Activated CD4-positive, alpha-beta T cell treated with anti-CD3 and anti-CD28 coated beads, Interleukin-2, amount 50 U/mL, for 16 hours (primary cell): ENCODE data around the gene OR6B1.
"Not testable (repeated sequence)": the region's sequence is repeated elsewhere in the genome, so short reads cannot be mapped to it uniquely, and the experiment has no call there.

Source experiments
- DNase-seq: peaks from one replicate; pipeline ENCODE4 v3.0.0-alpha.2; 2020

The OR6B1 gene

DNA sequence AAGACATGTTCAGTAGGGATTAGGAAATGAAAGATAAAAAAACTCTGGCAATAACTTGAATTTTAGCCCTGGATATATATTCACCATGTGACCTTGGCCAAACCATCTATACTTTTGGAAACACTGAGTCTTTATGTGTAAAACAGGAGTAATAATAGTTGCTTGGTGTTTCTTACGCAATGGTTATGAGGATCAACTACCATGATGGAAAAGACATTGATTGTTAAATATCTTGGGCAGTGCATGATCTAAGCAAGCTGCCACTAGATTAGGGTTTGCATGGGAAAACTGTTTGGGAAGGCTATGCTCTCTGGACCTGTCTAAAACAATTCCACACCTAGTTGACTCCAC, 6.5 kb downstream of the OR6B1 start:
- DNase-seq: no peak

DNA sequence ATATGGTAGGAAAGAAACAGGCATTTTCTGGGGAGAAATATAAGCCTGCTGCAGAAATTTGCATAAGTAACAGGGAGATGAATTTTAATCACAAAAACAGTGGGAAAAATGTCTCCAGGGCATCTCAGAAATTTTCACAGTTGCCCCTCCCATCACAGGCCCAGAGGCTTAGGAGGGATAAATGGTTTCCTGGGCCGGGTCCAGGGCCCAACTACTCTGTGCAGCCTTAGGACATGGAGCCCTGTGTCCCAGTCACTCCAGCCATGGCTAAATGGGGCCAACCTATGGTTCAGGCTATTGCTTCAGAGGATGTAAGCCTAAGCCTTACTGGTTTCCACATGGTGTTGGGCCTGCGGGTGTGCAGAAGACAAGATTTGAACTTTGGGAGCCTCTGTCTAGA, 9.2 kb downstream of the OR6B1 start:
- no peak for DNase-seq

DNA sequence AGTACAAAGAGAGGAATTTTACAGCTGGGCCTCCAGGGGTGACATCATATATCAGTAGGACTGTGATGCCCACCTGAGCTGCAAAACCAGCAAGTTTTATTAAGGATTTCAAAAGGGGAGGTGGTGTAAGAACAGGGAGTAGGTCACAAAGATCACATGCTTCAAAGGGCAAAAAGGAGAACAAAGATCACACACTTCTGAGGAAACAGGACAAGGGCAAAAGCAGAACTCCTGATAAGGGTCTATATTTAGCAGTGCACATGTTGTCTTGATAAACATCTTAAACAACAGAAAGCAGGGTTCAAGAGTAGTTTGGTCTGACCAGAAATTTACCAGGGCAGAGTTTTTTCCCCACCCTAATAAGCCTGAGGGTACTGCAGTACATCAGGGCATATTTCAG, 9.9 kb downstream of the OR6B1 start:
- DNase-seq: not testable (repeated sequence)

DNA sequence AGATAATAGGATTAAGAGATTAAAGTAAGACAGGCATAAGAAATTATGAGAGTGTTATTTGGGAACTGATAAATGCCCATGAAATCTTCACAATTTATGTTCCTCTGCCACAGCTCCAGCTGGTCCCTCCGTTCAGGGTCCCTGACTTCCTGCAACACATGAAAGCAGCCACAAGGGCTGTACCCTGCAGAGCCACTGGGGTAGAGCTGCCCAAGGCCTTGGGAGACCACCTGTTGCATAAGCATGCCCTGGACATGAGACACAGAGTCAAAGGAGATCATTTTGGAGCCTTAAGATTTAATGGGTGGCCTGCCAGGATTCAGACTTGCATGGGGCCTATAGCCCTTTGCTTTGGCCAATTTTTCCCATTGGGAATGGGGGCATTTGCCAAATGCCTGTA, 10.7 kb downstream of the OR6B1 start:
- DNase-seq: not testable (repeated sequence)

DNA sequence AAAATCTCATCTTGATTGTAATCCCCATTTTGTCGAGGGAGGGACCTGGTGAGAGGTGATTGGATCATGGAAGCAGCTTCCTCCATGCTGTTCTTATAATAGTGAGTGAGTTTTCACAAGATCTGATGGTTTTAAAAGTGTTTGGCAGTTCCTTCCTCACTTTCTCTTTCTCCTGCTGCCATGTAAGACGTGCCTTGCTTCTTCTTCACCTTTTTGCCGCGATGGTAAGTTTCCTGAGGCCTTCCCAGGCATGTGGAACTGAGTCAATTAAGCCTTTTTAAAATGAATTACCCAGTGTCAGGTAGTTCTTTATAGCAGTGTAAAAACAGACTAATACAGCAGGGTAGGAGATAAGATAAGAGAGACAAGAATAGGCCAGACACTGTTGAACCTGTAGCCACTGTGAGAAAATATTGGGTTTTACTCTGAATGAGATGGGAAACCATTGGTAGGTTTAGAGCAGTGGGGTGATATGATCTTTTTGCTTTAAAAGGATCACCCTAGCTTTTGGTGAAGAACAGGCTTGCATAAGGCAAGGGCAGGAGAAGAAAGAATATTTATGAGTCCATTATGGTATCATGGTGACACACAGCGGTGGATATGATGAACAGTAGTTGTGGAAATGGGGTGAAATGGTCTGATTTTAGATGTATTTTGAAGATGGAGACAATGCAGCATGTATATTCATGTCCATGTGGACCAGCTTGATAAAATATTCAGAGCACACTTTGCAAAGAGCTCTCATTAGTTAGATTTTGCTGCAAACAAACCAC, 11.5 kb downstream of the OR6B1 start:
- no peak for DNase-seq

DNA sequence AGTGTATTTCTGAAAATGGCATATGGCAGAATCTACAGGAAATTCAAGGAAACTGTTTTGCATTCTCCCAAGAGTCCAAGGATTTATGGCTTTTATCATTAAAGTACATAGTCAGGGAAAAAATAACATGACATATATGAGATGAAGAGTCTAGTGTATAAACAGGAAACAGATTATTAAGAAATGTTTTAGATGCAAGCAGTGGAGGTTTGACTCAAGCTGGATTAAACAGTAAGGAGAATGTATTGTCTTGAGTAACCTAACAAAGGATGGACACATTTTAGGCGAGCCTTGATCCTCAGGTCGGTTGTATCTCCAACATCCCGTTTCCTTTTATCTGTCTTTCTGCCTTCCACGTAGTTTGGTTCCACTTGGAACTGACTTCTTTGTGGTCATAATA, 17.9 kb downstream of the OR6B1 start:
- no peak for DNase-seq

DNA sequence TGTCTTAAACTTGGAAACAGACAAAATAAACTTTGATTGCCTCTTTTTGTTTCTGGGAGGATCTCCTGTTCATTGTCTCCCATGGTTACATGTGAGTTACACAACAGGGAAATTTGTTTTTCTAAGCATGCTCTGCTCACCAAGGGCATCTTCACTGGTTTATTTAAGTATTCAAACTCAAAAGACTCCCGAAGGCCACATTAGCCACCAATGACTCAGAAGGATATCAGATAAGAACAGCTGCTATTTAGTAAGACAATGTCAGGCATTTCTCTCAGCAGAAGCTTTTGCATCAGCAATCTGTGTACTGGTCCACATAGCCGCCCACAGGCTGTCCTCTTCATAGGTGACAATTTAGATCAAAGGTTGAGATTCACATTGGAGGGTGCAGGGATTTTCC, 19.3 kb downstream of the OR6B1 start:
- DNase-seq: no peak

DNA sequence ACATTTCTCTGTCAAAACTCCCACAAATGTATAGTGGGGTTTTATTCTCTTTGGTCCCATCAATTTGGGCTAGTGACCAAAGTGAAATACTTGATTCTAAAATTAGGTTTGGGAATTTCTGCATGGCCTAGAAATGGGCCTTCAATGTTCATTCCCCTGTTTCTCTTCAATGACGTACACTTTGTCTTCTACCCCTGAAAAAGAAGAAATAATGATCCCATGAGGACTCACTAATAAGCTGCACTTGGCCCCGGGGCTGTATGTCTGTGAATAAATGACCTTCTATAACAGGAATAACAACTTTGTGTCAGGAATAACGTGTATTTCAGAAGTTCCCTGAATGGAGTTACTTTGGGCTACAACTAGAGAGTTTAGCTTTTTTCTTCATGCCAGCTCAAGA, 20.2 kb downstream of the OR6B1 start:
- DNase-seq: no peak

DNA sequence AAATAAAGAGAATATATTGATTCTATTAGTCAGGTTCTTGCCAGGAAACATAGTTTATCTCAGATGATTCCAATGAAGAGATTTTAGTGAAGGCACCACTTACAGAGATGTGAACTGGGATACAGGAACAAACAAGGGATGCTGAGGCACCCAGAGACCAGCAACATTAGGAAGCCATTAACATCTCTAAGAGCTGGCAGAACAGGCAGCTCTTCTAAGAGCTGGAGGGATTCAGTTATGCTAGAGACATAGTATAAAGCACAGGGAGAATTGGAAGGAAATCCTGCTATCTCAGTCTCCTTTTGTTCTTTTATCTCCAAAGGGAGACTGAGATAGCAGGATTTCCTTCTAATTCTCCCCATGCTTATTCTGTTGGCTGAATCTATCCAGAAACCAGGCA, 22.0 kb downstream of the OR6B1 start:
- no peak for DNase-seq

DNA sequence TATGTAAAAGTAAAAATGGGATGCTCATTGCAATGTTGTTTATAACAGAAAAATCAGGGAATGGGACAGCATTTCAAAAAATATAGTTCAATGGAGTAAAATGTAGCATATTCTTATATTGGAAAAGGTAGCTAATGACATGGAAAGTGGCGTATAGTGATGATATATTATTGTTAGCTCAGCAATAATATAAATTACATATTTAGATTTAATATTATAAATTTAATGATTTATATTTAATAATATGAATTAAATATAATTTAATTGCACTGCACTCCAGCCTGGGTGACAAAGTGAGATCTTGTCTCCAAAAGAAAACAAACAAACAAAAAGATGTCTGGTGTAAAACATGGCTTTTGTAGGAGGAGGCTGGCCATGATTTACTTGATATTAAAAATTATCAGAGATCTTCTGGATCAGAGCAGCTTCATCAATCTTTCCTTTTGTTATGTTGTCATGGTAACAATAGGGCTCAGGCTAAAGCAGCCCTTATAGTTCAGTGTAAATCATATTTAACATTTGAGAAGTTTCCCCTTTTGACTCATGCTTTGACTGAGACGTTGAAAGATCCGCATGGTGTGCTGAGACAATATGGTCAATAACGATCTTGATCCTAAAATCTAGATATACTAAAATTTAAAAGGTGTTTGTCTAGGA, 23.2 kb downstream of the OR6B1 start:
- no peak for DNase-seq

DNA sequence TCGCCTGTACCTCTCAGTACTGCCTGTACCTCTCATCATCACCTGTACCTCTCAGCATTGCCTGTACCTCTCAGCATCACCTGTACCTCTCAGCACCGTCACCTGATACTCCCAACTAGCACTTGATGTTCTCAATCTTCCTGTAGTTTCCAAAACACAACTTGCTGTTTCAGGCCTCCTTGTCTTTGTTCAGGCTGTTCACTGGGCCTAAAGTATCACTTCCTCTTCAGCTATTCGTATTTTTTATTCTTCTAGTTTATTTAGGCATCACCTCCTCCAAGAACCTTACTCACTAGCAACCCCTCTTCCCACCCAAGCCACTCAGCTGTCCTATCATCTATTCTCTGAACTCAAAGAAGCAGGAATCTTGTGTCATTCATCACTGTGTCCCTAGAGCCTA, 24.1 kb downstream of the OR6B1 start:
- no peak for DNase-seq

DNA sequence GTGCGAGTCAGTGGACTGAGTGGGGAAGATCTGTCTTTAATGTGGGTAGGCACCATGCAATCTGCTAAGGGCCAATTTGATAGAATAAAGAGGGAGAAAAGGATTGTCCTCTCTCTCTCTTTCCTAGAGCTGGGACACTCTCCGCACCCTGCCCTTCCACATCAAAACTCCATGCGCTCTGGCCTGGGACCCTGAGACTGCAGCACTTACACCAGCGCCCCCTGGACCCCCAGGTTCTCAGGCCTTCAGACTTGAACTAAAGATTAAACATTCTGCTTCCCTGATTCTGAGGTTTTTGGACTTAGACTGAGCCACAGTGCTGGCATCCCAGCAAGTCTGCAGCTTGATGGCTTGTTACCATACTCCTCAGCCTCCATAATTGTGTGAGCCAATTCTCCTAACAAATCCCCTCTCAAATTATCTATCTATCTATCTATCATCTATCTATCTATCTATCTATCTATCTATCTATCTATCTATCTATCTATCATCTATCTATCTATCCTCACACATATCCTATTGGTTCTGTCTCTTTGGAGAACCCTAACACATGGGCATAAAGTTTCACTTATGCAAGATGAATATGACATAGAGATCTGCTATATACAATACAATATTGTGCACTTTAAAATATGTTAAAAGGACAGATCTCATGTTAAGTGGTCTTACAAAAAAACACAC, 26.2 kb downstream of the OR6B1 start:
- DNase-seq: no peak

DNA sequence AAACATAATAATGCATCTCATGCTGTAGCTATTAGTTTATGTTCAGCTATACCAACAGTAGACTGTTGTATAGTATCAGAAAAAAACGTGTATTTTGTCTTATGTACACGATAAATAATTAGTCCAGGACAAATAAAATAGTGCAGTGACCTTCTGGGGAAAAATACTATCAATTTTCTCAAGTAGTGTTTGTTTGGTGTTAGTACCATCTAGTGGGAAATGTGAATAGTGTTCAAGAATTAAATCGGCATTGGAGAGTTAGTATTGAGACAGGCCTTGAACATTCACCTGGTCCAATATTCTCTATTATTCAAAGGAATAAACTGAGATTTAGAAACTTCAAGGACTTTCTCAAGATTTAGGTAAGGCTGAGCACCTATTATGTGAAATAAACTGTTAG, 26.9 kb downstream of the OR6B1 start:
- DNase-seq: no peak

DNA sequence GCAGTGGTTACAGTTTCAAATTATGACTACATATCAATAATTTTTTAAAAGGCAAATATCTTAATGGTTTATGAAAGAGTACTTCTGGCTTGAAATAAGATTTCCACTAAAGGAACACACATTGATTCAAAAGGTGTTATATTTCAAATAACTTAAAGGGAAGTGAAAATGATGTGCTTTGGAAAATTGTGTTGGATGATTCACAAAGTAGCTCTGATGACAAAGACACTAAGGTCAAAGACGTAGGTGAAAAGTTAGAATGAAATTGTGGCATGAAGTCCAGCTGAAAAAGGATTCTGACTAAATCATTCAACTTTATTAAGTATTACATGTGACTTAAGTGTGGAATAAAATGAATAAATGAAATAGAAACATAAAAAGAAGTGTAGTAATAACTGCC, 27.9 kb downstream of the OR6B1 start:
- DNase-seq: no peak

DNA sequence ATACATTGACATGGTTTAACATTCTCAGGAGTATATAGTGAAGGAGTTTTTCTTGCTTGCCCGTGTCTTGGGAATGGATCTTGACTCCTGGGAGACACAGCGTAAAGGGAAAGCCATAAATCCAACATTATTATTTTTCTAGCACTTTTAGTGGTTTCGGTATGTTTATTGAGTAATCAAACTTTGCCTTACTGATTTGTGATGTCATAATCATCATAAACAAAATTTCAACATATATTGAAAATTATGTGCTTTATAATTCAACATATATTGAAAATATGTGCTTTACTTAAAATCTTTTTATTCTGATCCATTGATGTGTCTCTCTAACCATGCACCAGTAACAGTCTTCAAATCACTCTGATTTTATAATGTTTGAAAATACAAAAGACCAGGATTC, 28.4 kb downstream of the OR6B1 start:
- DNase-seq: no peak

DNA sequence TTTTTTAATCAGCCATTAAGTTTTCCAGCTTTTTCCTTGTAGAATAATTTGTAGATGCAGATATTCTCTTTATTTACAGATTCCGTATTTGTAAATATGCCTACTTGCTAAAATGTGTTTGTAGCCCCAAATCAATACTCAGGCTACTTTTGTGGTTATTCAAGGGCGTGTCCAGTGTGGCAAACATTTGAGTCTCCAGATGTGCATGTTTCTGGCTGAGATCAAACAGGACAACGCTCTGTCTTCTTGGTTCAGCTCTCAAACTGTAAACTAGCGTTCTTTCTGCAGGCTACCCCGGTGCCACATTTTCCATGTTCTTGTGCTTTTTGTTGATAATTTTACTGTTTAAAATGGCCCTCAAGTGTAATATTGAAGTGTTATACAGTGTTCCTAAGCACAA, 32.4 kb downstream of the OR6B1 start:
- no peak for DNase-seq

DNA sequence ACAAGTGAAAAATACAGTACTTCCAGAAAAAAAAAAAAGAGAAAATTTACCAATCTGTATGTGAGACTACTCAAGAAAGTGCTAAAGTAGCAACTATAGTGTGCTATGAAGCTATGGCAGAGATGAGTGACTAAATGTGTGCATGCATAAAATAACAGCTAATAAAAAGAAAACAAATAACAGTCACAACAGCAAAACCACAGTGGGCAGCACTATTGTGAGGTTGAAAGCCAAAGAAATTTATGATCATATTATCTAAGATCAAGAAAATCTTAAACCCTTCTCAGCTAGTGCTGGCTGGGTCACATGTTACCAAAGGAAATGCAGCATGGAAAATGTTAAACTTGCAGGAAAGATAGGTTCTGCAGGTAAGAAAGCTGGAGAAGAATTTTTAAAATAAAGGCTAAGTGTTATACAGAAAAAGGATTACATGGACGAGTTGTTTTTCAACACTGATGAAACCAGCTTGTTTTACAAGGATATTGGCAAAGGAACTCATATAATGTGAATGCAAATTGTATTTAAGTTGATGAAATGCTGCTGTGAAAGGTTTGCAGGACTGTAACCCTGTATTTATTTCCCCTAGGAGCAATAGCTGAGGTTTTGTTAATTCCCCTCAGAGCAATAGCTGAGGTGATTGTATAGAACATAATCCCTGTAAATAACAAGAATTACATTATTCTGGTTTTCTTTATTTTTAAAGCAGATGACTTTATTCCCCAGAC, 33.0 kb downstream of the OR6B1 start:
- DNase-seq: no peak

DNA sequence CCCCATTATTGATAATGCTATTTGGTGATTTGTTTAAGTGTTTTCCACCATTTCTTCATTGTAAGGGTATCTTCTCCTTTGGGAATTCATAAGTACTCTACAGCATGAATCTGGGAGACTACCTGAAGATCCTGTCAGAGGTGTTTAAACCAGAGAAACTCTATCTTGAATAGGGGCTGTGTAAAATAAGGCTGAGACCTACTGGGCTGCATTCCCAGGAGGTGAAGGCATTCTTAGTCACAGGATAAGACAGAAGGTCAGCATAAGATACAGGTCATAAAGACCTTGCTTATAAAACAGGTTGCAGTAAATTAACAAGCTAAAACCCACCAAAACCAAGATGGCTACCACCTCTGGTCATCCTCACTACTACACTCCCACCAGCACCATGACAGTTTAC, 35.3 kb downstream of the OR6B1 start:
- no peak for DNase-seq

DNA sequence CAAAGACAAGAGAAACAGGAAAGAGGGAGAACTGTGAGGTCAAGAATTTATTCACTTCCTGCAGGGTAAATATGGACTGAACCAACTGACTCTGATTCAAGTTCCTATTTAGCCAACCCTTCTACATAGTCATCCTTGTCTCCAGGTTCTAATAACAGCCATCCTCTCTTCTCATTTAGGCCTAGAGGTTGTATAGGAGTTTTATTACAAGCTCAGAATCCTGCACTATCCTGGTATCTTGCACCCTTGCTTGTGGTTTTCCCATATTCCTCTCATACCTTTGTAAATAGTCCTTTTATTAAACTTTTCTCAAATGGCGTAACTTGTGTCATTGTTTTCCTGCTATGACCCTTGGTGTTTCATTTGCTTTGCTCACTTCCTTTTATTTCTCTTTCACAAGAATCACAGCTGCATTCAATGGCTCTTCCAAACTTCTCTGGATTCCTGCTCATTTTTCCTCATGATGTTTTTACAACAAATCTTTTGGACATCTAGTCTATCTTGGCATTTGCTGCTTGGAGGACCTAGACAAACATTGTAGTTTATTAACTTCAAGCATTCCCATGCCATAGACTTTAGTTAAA, 36.3 kb downstream of the OR6B1 start:
- DNase-seq: no peak

DNA sequence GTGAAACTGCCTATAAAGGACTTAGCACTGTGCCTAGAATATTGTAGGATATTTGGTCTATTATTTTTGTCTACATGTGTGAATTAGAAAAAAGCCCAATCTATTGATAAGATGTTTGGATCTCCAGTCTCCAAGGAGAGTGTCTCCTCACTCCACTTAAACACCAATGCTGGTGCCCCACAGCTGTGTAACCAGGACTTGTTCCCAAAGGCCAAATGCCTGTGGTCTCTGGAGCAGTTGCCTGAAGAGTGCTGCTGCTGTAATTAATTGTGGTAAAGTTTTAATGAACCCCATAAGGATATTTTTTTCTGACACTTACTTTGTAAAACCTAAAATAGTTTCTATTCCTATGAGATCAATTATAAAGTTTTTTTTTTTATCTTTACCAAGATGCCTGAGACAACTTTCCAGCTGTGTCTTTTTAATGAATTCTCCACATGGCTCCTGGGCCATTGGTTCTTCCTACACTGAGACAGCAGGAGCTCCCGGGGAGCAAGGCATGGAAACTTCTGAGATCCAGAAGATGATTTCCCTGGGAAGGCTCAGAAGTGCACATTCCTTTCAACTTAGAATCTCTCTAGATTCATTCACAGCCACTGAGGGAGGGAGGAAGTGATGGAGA, 37.4 kb downstream of the OR6B1 start:
- no peak for DNase-seq

DNA sequence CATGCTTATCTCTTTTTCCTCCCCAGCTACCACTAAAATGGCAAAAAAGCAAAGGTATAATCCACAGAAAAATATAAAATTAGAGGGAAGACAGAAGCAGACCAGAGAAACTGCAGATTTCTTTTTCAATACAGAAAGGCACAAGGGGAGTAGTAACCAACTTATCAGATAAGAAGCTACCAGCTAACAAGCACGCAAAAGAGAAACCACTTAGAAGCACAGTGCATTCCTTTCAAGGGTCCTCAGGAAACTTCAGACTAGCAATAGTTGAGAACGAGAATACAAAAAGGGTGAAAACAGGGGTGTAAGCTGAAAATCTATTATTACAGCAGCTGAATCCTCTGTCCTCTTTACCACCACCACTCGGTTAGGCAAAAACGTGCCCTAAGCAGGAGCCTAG, 38.8 kb downstream of the OR6B1 start:
- DNase-seq: no peak

DNA sequence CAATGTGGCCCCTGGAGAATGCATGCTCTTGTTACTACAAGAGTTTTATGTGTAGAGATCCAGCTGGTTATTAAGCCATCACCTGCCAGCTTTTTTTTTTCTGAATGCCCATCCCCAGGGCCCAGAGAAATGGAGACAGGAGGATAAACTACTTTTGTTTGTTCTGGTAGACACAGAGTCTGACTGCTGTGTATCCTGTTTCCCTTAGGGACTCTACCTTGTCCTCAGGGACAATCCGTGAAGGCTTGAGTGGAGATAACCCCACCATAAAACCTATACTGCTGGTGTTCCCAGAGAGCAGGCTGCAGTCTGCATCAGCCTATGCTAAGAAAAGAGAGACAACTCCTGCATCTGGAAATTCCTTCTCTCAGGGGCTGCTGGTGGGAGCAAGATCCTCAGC, 48.5 kb downstream of the OR6B1 start, which contains the start of gene OR2A5:
OR2A5 (plus strand) TSS at position 301 of the 400 bp plus-strand sequence. CDS start 1,454 bp downstream, outside the sequence.
- DNase-seq: no peak

DNA sequence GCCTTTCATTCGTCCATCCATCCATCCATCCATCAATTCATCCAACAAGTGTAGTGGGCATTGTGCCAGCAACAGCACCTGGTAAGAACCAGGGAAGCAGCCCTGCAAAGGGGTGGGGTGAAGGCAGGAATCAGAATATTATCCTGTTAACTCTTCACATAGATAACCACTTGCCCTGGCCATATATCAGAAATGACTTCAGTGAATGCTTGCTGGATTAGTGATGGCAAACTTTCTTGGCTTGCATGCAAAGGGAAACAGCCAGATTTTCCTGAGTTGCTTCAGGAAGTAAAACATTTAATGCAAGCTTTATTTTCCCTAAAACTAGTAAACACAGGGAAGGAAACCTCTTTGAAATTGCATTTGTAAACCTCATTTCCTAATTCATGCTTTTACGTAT, 49.4 kb downstream of the OR6B1 start:
- DNase-seq: no peak
